OCI-LY7 (cell line): ENCODE results near the gene GRB10. TPM values are rescaled to one million over a fixed set of nuclear protein-coding genes. Genes with fewer than 3 reads are reported as not detected.

ENCODE experiments used
- BruUV-seq: library from RNA; stranded (reverse); fragments of 400-500 nt; replicated peaks from 2 replicates; lab custom pipeline; 2021; lab: Mats Ljungman, UMichigan
- CTCF ChIA-PET: fragments of 300-600 bp; sonication (Branson Sonifier 250); formaldehyde crosslinking; loops from one replicate; lab custom pipeline; 2022; ENCODE audit warnings: antibody characterized with exemption; ENCODE audit not compliant: unreplicated experiment; lab: Charles Lee
- POLR2A ChIA-PET: fragments of 300-600 bp; sonication (Branson Sonifier 250); formaldehyde crosslinking; loops from one replicate; lab custom pipeline; 2022; ENCODE audit warnings: antibody characterized with exemption; lab: Charles Lee
- DNase-seq: peaks from one replicate; pipeline ENCODE4 v3.0.0-alpha.2; 2015; ENCODE audit warnings: low spot score
- H2AFZ ChIP-seq: fragments of 200-600 bp; sonication (generic), shearing (Covaris generic); 2 replicates; pipeline ENCODE4 v1.6.1; 2014; ENCODE audit warnings: mild to moderate bottlenecking, antibody characterized with exemption, low read length, moderate library complexity
- H3K27ac ChIP-seq: fragments of 200-600 bp; sonication (generic); 2 replicates; pipeline ENCODE4 v1.5.1; 2014; ENCODE audit warnings: mixed run types, low read depth, mild to moderate bottlenecking, moderate library complexity, low read length, inconsistent platforms; ENCODE audit not compliant: poor library complexity, severe bottlenecking
- H3K36me3 ChIP-seq: fragments of 200-600 bp; sonication (generic); 2 replicates; pipeline ENCODE4 v1.6.1; 2014; ENCODE audit warnings: mild to moderate bottlenecking, antibody characterized with exemption, low read length, moderate library complexity, mixed read lengths; ENCODE audit not compliant: insufficient read depth
- H3K4me1 ChIP-seq: fragments of 200-600 bp; sonication (generic); 2 replicates; pipeline ENCODE4 v1.5.1; 2014; ENCODE audit warnings: mild to moderate bottlenecking, low read length; ENCODE audit not compliant: insufficient read depth, poor library complexity, severe bottlenecking
- H3K4me2 ChIP-seq: fragments of 200-600 bp; sonication (generic); 2 replicates; pipeline ENCODE4 v1.6.1; 2014; ENCODE audit warnings: mild to moderate bottlenecking, low read length
- H3K4me3 ChIP-seq: fragments of 200-600 bp; sonication (generic); 2 replicates; pipeline ENCODE4 v1.5.1; 2014; ENCODE audit warnings: mild to moderate bottlenecking, low read depth, low read length; ENCODE audit not compliant: poor library complexity, severe bottlenecking
- H3K79me2 ChIP-seq: fragments of 200-600 bp; sonication (generic); 2 replicates; pipeline ENCODE4 v1.6.1; 2016; ENCODE audit warnings: low read depth, mild to moderate bottlenecking, low read length, moderate library complexity, mixed read lengths; ENCODE audit not compliant: insufficient read depth
- H3K9me2 ChIP-seq: fragments of 200-600 bp; sonication (generic); 2 replicates; pipeline ENCODE4 v1.6.1; 2016; ENCODE audit warnings: mild to moderate bottlenecking, low read length, mixed read lengths; ENCODE audit not compliant: insufficient read depth
- H3K9me3 ChIP-seq: fragments of 200-600 bp; sonication (generic); 2 replicates; pipeline ENCODE4 v1.6.1; 2014; ENCODE audit warnings: mild to moderate bottlenecking, mixed run types, low read length, mixed read lengths
- H4K20me1 ChIP-seq: fragments of 200-600 bp; sonication (generic); 2 replicates; pipeline ENCODE4 v1.6.1; 2014; ENCODE audit warnings: mild to moderate bottlenecking, antibody characterized with exemption, low read length, moderate library complexity, mixed read lengths; ENCODE audit not compliant: insufficient read depth
- EZH2phosphoT487 ChIP-seq: fragments of 200-600 bp; sonication (generic); IDR thresholded peaks from 2 replicates; pipeline ENCODE4 v1.6.1; 2018; ENCODE audit warnings: low read depth, borderline replicate concordance, mild to moderate bottlenecking, mixed run types, antibody characterized with exemption, low read length, moderate library complexity, mixed read lengths
- intact Hi-C: fragments of 100-400 bp; cut with micrococcal nuclease; formaldehyde crosslinking; loops from one replicate; pipeline ENCODE4 v1.10.0; 2022; ENCODE audit not compliant: unreplicated experiment
- total RNA-seq, 2 experiments: library from RNA; depleted of rRNA in 1 of 2; stranded (reverse); fragments of >200 nt in 1 of 2; shearing (Covaris generic) in 1 of 2; gene quantifications; 2 replicates each; pipeline ENCODE4 v1.2.3, GENCODE V29; 2014 to 2022
- TF ChIP-seq, protein P1 (sequence below): fragments of 200-600 bp; sonication (generic); conservative IDR thresholded peaks from 2 replicates; pipeline ENCODE4 v1.5.1; 2014; ENCODE audit warnings: mild to moderate bottlenecking, antibody characterized with exemption, low read length, moderate library complexity, mixed read lengths

GRB10 gene
- total RNA-seq, 2 experiments from 2014 or later, result not detected

GRCh38 chr7:50628434-50629084 lies 154.1 kb downstream of the GRB10 start:
- DNase-seq, result peak; percentile 13
- Histone ChIP-seq H2AFZ (no peak overlapping the region), H3K4me2 (no peak overlapping the region), H3K4me1 (no peaks in the 10 kb centered on the region), H3K36me3 (no peaks in the 10 kb centered on the region), H3K4me3 (no peak overlapping the region), H4K20me1 (no peaks in the 10 kb centered on the region), H3K9me2 (no peaks in the 10 kb centered on the region), H3K27ac (no peak overlapping the region), H3K79me2 (no peaks in the 10 kb centered on the region), H3K9me3 (no peaks in the 10 kb centered on the region)
- TF ChIP-seq, protein P1, sequence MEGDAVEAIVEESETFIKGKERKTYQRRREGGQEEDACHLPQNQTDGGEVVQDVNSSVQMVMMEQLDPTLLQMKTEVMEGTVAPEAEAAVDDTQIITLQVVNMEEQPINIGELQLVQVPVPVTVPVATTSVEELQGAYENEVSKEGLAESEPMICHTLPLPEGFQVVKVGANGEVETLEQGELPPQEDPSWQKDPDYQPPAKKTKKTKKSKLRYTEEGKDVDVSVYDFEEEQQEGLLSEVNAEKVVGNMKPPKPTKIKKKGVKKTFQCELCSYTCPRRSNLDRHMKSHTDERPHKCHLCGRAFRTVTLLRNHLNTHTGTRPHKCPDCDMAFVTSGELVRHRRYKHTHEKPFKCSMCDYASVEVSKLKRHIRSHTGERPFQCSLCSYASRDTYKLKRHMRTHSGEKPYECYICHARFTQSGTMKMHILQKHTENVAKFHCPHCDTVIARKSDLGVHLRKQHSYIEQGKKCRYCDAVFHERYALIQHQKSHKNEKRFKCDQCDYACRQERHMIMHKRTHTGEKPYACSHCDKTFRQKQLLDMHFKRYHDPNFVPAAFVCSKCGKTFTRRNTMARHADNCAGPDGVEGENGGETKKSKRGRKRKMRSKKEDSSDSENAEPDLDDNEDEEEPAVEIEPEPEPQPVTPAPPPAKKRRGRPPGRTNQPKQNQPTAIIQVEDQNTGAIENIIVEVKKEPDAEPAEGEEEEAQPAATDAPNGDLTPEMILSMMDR, result no peak
- intact Hi-C loops, result no loop called here
- ChIA-PET CTCF (interaction anchor here (0.6 kb wide), 1 partner anchor 297 kb away, joined by 6 read pairs; no protein-coding TSS in a partner anchor), POLR2A (interaction anchor here (0.6 to 0.8 kb wide), 3 partner anchors 15 to 264 kb away, joined by 3 read pairs; no protein-coding TSS in a partner anchor)
- no TSS peak for BruUV-seq

DNA sequence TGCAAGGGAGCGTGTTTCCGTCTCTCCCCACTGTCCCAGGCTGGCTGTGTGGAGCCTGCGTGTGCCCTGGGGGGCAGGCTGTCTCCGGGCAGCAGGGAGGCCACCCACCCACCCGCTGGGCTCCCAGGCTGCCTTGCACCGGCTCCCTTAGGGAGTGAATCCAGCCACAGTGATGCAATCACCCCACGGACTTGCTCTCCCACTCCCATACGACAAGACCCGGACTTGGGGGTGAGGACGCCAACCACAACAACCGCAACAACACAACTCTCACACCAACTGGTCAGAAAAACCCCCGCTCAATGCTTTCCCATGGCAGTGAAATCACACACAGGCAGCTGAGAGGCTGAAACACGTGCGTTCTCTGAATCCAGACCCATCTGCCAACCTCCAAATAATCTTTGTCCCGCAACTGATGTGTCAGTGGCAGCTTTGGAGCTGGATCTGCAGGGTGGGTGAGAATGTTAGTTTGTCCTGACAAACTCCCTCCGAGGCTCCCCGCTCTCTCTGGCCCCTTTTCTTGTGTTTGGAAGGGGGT lies 154.8 kb downstream of the GRB10 start:
- TF ChIP-seq EZH2phosphoT487, result no peak
- TF ChIP-seq, protein P1, result no peak
- no peaks in the 10 kb centered on the region for H3K4me1 ChIP-seq
- intact Hi-C loops, result no loop called here
- H2AFZ ChIP-seq, result no peak overlapping the region
- H3K4me2 ChIP-seq, result no peak overlapping the region
- ChIA-PET CTCF (interaction anchor here (0.6 kb wide), 1 partner anchor 297 kb away, joined by 6 read pairs; no protein-coding TSS in a partner anchor), POLR2A (interaction anchor here (0.6 to 0.7 kb wide), 2 partner anchors 66 to 890 kb away, joined by 3 to 4 read pairs; no protein-coding TSS in a partner anchor)
- no peaks in the 10 kb centered on the region for H4K20me1 ChIP-seq
- no peaks in the 10 kb centered on the region for H3K79me2 ChIP-seq
- no peaks in the 10 kb centered on the region for H3K9me3 ChIP-seq
- no TSS peak for BruUV-seq
- no peak for DNase-seq
- no peak overlapping the region for H3K4me3 ChIP-seq
- H3K9me2 ChIP-seq, result no peaks in the 10 kb centered on the region
- H3K27ac ChIP-seq, result no peak overlapping the region
- no peaks in the 10 kb centered on the region for H3K36me3 ChIP-seq

DNA sequence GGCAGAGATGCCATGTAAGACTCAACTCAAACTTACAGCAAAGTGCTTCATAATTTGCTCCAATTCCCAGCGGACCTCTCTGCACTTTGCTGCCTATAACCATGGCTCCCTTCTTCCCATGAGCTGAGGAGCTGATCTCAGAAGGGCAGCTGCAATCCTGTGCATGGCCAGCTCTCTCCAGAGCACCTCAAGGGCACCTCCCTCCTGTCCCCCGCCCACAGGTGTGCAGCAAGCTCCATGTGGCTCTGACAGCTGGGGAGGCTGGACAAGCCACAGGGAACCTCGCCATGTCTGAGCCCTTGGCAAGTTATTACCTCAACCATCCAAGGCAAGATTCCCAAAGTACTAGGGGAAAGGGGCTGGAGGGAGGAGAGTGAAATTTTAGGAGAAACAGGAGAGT lies 156.4 kb downstream of the GRB10 start:
- Histone ChIP-seq H3K9me2 (no peaks in the 10 kb centered on the region), H3K4me3 (no peak overlapping the region), H2AFZ (no peak overlapping the region), H3K79me2 (no peaks in the 10 kb centered on the region), H4K20me1 (no peaks in the 10 kb centered on the region), H3K9me3 (no peaks in the 10 kb centered on the region), H3K4me2 (no peak overlapping the region), H3K4me1 (no peaks in the 10 kb centered on the region), H3K36me3 (no peaks in the 10 kb centered on the region), H3K27ac (no peak overlapping the region)
- no TSS peak for BruUV-seq
- no peak for DNase-seq
- intact Hi-C loops, result no loop called here
- TF ChIP-seq EZH2phosphoT487, result no peak
- TF ChIP-seq, protein P1, result no peak
- CTCF ChIA-PET, result no interaction called here
- POLR2A ChIA-PET, result no interaction called here
